Liver (tissue), 3 donors: ENCODE results near the gene SPCS3.

Experiments
- ATF3 ChIP-seq: IDR thresholded peaks from 2 replicates; pipeline ENCODE4 v1.6.1; 2016; ENCODE audit warnings: antibody characterized with exemption
- EGR1 ChIP-seq, 2 donors: IDR thresholded peaks; 2 replicates each; pipeline ENCODE4 v1.6.1; 2016 to 2018; ENCODE audit warnings: antibody characterized with exemption in 2 of 2, low read depth in 2 of 2
- GABPA ChIP-seq, 2 donors: IDR thresholded peaks in 1 of 2; conservative IDR thresholded peaks in 1 of 2; 2 replicates each; pipeline ENCODE4 v1.6.1; 2016; ENCODE audit warnings: antibody characterized with exemption in 2 of 2, mild to moderate bottlenecking in 1 of 2, moderate library complexity in 1 of 2
- HNF4G ChIP-seq: IDR thresholded peaks from 2 replicates; pipeline ENCODE4 v1.6.1; 2016; ENCODE audit warnings: antibody characterized with exemption
- JUND ChIP-seq, 2 donors: IDR thresholded peaks; 2 replicates each; pipeline ENCODE4 v1.6.1; 2016; ENCODE audit warnings: antibody characterized with exemption in 2 of 2
- MAX ChIP-seq: IDR thresholded peaks from 2 replicates; pipeline ENCODE4 v1.6.1; 2016; ENCODE audit warnings: antibody characterized with exemption
- RAD21 ChIP-seq, 2 donors: IDR thresholded peaks; 2 replicates each; pipeline ENCODE4 v1.6.1; 2016; ENCODE audit warnings: antibody characterized with exemption in 2 of 2, mild to moderate bottlenecking in 2 of 2
- SP1 ChIP-seq: IDR thresholded peaks from 2 replicates; pipeline ENCODE4 v1.6.1; 2018; ENCODE audit warnings: antibody characterized with exemption, mild to moderate bottlenecking
- TAF1 ChIP-seq: conservative IDR thresholded peaks from 2 replicates; pipeline ENCODE4 v1.6.1; 2016; ENCODE audit warnings: antibody characterized with exemption, mild to moderate bottlenecking
- YY1 ChIP-seq: IDR thresholded peaks from 2 replicates; pipeline ENCODE4 v1.6.1; 2016; ENCODE audit warnings: antibody characterized with exemption, mild to moderate bottlenecking
- TF ChIP-seq, protein P1 (sequence below): fragments of 150-350 bp; IDR thresholded peaks from 2 replicates; pipeline ENCODE4 v1.5.1; 2017; ENCODE audit warnings: improper control_type of control experiment, low read depth, low read length; ENCODE audit not compliant: missing input control
- TF ChIP-seq, protein P2 (sequence below): IDR thresholded peaks from 2 replicates; pipeline ENCODE4 v1.6.1; 2016; ENCODE audit warnings: antibody characterized with exemption
- TF ChIP-seq, protein P3 (sequence below): IDR thresholded peaks from 2 replicates; pipeline ENCODE4 v1.6.1; 2016; ENCODE audit warnings: antibody characterized with exemption, mild to moderate bottlenecking
- donor health status: healthy.
- donor health status: healthy.

DNA sequence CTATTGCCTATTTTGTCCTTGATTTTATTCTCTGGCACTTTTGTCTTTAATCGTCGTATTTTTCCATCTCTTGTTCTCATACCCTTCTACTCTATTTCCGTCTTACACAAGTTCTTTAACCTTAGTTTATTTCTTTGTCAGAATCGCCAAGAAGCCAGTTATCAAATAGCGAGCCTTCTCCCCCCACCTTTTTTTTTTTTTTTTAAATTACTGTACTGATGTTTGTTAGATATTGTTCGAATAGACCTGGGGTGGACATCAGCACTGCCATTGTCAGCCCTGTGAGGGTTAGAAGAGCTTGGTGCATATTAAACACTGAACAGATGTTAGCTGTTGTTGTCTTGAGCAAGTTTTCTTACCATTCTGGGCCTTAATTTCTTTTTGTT is 1.2 kb downstream of the SPCS3 start:
- TF ChIP-seq GABPA (IDR thresholded peaks at IDR 0.05 in 1 of 2, conservative IDR thresholded peaks at IDR 0.05 in 1 of 2) (no peak), SP1 (no peak), HNF4G (no peak), TAF1 (no peak), MAX (no peak), EGR1 (IDR thresholded peaks at IDR 0.05; ENCODE audit: low read depth in 2 of 2) (no peak), JUND (IDR thresholded peaks at IDR 0.05) (no peak), RAD21 (IDR thresholded peaks at IDR 0.05) (no peak), ATF3 (no peak), YY1 (no peak)
- TF ChIP-seq, protein P1, sequence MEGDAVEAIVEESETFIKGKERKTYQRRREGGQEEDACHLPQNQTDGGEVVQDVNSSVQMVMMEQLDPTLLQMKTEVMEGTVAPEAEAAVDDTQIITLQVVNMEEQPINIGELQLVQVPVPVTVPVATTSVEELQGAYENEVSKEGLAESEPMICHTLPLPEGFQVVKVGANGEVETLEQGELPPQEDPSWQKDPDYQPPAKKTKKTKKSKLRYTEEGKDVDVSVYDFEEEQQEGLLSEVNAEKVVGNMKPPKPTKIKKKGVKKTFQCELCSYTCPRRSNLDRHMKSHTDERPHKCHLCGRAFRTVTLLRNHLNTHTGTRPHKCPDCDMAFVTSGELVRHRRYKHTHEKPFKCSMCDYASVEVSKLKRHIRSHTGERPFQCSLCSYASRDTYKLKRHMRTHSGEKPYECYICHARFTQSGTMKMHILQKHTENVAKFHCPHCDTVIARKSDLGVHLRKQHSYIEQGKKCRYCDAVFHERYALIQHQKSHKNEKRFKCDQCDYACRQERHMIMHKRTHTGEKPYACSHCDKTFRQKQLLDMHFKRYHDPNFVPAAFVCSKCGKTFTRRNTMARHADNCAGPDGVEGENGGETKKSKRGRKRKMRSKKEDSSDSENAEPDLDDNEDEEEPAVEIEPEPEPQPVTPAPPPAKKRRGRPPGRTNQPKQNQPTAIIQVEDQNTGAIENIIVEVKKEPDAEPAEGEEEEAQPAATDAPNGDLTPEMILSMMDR, result no peak
- TF ChIP-seq, protein P2, sequence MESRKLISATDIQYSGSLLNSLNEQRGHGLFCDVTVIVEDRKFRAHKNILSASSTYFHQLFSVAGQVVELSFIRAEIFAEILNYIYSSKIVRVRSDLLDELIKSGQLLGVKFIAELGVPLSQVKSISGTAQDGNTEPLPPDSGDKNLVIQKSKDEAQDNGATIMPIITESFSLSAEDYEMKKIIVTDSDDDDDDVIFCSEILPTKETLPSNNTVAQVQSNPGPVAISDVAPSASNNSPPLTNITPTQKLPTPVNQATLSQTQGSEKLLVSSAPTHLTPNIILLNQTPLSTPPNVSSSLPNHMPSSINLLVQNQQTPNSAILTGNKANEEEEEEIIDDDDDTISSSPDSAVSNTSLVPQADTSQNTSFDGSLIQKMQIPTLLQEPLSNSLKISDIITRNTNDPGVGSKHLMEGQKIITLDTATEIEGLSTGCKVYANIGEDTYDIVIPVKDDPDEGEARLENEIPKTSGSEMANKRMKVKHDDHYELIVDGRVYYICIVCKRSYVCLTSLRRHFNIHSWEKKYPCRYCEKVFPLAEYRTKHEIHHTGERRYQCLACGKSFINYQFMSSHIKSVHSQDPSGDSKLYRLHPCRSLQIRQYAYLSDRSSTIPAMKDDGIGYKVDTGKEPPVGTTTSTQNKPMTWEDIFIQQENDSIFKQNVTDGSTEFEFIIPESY, result no peak
- TF ChIP-seq, protein P3, sequence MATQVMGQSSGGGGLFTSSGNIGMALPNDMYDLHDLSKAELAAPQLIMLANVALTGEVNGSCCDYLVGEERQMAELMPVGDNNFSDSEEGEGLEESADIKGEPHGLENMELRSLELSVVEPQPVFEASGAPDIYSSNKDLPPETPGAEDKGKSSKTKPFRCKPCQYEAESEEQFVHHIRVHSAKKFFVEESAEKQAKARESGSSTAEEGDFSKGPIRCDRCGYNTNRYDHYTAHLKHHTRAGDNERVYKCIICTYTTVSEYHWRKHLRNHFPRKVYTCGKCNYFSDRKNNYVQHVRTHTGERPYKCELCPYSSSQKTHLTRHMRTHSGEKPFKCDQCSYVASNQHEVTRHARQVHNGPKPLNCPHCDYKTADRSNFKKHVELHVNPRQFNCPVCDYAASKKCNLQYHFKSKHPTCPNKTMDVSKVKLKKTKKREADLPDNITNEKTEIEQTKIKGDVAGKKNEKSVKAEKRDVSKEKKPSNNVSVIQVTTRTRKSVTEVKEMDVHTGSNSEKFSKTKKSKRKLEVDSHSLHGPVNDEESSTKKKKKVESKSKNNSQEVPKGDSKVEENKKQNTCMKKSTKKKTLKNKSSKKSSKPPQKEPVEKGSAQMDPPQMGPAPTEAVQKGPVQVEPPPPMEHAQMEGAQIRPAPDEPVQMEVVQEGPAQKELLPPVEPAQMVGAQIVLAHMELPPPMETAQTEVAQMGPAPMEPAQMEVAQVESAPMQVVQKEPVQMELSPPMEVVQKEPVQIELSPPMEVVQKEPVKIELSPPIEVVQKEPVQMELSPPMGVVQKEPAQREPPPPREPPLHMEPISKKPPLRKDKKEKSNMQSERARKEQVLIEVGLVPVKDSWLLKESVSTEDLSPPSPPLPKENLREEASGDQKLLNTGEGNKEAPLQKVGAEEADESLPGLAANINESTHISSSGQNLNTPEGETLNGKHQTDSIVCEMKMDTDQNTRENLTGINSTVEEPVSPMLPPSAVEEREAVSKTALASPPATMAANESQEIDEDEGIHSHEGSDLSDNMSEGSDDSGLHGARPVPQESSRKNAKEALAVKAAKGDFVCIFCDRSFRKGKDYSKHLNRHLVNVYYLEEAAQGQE, result no peak
